Endometrial microvascular endothelial cells (primary cell): ENCODE data around the gene ITGB2. TPM values are rescaled to one million over a fixed set of nuclear protein-coding genes. Genes with fewer than 3 reads are reported as not detected.
"Not testable (repeated sequence)": the region's sequence is repeated elsewhere in the genome, so short reads cannot be mapped to it uniquely, and the experiment has no call there.

ENCODE experiments used
- in situ Hi-C: cut with HindIII; loops from 2 replicates; pipeline ENCODE4 v1.10.0; 2017; ENCODE audit warnings: low sequenced_read_pairs, low pct_unique_long_range_greater_than_20kb; ENCODE audit errors: inconsistent ontology term
- total RNA-seq: library from RNA; depleted of rRNA; stranded (reverse); fragments of >200 nt; gene quantifications from one replicate; pipeline ENCODE4 v1.2.3, GENCODE V29; 2015; ENCODE audit errors: inconsistent ontology term

The ITGB2 gene
- total RNA-seq, 1 donor from 2014 or later = not detected

DNA sequence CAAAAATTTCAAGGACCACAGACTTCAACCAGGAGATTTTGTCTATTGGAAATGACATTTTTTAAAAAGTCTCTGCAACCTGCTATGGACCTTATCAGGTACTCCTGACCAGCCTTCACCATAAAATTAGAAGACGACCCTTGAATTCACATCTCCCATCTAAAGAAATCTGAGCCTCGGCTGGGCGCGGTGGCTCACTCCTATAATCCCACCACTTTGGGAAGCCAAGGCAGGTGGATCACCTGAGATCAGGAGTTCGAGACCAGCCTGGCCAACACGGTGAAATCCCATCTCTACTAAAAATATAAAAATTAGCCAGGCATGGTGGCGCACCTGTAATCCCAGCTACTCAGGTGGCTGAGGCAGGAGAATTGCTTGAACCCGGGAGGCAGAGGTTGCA is 41.5 kb downstream of the ITGB2 start:
- in situ Hi-C loops = not testable (repeated sequence)

DNA sequence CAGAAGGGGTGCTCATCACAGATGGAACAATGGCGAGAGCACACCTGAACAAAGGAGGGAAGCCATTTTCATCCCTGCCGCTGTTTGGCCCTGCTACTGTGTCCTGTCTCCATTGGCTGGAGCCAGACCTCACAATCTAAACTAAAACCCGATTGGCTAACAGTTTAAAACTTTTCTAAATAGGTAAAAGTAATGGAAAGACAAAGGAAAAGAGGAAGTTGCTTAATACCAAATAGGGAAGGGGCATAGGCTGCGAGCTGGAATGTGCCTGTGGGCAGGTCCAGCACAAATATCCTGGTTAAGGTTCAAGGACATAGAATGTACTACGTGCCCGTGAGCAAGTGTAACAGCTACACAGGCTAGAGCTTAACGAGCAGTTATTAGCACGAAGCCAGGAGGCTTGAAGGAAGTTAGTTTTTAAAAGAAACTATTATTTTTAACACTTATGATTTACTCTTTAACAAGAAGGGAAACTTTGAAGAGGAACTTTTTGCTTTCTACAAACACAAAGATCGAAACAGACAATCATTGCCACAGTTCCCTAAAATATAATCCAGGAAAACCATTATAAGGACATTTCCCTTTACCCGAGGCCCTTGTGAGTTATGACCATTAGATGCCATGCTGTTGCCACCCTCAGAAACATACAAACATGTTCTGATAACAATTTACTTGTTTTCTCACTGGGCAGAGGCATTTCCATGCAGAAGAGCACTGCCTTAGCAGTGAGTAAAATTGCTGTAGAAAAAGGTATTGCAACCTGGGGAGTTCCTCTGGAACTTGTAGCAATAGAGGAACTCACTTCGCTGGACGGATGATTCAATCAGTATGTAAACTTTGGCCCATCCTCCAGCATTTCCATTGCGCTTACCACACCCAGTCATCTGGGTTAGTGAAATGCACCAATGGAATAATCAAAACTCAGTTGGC is 42.4 kb downstream of the ITGB2 start:
- in situ Hi-C loops = no loop called here

DNA sequence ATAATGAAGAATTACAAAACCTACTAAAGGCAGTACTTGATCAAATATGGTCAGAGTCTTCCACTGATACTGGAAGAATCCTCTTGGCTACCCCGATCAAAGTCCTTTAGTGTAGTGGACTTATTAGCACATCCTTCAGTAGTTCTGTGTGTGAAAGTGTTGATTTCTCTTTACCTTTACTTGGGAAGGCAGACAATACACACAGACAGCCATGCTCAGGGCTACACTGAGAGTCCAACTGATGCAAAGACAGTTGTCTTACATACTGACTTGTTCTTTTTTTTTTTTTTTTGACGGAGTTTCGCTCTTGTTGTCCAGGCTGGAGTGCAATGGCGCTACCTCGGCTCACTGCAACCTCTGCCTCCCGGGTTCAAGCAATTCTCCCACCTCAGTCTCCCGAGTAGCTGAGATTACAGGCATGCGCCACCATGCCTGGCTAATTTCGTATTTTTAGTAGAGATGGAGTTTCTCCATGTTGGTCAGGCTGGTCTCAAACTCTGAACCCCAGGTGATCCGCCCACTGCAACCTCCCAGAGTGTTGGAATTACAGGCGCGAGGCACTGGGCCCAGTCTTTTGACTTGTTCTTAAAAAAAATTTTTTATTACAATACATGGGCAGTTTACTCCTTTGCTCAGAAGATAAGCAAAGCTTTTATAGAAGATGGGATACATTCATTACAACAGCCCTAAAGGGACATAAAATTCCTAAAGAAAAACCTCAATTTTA is 43.7 kb downstream of the ITGB2 start:
- in situ Hi-C loops = no loop called here

DNA sequence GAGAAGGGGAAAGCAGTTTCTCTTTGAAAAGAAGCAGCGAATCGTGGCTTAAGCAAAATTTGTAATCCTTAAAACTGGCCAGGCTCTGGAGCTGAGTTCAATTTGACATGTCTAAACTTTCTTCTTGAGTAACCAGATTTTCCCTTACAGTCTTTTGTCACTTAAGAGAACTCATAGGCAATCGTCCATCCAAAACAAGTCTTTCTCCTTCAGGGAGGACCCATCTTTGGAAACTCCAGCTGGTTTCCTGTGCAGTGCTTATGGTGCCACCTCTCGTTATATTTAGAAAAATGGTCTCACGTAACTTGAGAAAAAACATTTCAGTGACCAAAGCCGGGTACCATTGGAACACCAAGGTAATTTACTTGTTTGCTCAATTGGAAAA is 45.4 kb downstream of the ITGB2 start:
- in situ Hi-C loops = no loop called here

DNA sequence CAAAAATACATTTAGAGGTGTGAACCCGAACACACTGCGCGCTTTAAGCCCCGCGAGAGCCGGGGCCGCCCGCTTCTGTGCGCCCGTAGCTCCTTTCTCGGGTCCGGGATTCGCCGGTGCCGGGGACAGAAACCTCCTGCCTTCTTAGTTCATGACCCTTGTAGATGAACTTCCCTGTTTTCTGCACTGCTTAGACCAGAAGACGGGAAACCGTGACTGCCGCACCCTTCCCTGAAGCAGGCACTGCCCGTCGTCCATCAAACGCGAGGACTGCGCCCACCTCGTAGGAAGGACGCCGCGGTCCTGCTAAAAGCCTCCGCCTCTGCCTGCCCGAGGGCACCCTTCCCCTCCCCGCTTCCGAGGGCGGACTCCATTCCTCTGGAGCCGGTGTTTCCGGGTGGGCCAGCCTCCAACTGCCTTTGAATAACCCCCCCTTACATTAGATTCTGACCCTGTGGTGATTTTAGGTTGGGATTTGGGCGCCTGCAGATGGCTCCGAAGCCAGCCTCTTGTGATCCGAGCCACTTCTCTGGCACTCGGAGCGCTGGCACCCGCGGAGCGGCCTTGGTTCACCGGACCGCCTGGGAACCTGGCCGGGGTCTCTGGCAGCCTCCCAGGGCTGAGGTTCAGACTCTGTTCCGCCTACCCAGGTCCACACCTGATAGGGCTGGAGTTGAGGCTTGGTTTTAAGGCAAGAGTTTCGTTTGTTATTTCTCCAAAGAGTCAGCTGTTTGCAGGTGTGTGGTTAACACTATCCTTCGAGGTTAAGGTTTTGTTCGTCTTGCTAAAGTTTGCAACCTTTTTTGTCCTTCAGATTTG is 46.0 kb downstream of the ITGB2 start:
- in situ Hi-C loops = no loop called here

DNA sequence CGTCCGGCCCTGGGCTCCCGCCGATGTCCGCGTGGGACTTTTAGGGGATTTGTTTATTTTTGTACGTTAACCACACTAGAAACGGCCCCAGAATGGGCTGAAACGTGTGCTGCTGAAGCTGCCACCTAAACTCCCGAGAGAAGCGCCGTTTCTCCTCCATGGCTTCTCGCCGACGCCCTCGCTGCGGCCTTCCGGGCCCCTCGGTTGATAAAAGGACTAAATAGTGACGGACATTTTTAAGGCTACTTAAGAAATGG is 46.5 kb downstream of the ITGB2 start:
- in situ Hi-C loops = no loop called here

DNA sequence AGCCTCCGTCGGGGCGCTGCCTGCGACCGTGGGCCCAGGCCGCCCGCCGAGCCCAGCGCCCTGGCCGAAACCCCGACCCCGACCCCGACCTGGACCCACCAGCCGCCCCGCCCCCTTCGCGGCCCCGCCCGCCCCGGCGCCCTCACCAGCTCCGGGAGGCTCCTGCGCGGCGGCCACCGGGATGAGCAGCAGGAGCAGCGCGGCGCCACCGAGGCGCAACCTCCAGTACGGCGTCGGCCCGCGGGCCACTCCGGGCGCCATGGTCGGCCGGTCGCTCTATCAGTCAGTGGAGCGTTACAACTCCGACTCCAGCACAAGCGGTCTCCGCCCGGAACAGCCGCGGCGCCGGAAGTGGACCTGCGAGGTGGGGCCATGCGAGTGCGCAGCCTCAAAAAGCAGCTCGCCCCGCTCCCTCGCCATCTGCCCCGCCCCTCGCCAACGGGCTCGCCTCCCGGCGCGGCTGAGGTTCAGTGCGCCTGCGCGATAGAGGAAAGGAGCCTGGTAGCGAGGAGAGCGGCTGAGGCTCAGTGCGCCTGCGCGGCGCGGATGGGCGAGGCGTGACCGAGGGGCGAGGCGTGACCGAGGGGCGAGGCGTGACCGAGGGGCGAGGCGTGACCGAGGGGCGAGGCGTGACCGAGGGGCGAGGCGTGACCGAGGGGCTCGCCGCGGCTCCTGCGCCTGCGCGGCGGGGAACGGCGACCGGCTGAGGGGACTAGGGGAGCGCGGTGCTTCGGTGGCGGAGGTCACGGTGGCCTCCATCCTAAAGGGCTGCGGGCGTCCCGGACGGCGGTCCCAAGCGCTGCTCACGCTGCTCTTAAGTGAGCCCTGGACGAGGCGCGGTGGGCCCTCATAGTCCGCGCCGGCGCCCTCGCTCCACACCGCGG is 47.1 kb downstream of the ITGB2 start, which contains the start of gene PTTG1IP:
TSS of gene PTTG1IP (minus strand) at position 335 of the 884 bp plus-strand sequence. CDS start at position 261, 74 bp downstream.
- in situ Hi-C loops = no loop called here

DNA sequence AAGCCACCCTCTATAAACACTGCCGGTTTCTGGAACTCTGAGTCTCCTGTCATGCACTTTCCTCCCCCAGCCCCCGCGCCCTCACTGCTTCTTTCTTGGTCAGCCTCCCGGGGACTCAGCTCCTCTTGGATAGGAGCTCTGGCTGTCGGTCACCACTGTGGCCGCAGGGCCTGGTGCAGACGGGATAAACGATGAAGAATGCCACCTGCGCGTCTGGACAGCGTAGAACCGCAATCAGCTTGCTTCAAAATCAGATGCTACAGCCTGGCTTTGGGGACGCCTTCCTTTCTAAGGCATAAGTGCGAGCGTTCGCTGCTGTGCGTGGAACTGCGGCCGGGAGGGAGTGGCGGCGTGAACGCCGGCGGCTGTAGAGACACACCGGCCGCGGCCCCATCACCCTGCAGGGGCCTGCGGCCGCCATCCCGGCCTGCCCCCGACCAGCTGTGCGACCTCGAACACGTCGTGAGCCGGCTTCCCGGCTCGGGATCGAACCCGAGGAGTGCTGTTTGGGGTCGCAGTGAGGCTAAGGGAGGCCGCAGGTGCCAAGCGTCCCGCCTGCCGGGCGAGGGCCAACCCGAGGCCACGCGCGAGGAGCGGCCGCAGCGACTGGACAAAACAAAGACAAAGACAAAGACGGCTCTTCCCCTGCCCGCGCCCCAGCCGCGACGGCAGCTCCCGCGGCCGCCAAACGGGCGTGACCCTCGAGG is 47.9 kb downstream of the ITGB2 start:
- in situ Hi-C loops = no loop called here

DNA sequence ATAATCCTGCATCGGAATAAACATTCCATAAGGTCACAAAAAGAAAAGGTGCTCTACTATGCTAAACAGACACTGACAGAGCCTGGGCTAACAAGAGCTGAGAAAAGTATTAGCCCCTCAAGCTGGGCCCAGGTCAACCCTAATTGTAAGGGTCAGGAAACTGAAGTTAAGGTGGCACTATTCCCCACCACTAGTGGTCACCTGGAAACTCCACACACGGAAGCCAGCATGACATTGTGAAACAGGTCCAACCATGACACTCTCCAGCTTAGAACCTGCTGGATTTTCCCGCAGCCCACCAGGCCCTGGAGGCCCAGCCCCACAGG is 48.4 kb downstream of the ITGB2 start:
- in situ Hi-C loops = no loop called here

DNA sequence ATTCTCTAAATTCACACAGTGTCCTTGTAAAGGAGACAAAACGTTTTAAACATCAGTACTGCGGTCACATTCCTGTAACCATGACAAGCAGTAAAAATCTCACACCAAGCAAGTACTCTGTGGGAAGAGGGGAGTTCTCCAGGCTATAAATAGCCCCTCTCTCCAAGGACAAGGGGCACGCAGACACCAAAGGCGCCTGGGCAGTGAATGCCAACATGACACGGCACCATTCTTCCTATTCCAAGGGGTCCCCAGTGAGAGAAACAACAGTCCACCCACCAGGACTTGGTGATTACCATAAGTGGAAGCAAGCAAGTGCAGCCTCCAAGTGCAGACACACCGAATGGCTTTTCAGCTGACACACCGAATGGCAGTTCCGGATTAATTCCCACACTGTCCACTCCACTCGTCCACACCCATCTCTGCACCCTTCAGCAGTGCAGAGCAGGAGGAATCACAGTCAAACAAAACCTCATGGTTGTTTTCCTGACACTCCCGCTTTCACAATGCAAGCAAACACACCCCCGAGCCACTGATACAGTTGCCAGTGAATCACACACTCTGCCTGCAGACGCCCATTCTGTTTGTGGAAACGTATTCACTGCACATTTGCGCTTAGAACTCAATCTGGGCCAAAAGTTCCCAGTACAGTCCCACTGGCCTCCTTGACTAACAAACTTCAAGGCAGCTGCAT is 49.0 kb downstream of the ITGB2 start:
- in situ Hi-C loops = no loop called here

DNA sequence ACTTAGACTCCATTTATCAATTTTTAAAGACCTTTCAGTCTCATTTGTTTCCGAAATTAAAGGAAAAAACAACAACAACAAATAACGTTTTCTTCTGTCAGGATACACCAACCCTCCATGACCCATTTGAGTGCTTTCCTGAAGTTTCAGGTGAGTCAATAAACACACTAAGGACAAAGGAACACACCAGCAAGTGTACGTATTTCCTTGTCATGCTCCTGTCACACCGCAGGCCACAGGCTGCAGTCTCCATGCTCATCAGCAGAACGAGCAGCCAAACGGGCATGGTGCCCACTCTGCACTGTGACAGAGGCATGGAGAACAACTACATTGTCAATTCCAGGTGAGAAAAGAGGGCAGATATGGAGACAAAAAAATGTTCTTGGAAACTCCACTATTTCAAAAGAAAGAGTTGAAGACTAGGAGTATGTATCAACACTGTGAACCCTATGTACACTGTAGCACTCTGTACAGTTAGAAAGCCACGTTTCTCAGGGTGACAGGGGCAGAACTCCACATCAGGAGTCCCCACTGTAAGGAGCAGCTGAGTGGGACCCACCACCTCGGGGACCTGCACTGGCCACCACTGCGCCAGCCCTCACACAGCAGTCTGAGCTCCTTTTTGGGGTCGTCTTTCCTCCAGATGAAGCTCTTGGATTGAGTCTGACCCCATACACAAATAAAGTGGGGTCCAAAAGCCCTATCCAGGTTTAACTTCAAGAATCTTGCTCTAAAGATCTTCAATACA is 49.8 kb downstream of the ITGB2 start:
- in situ Hi-C loops = no loop called here

DNA sequence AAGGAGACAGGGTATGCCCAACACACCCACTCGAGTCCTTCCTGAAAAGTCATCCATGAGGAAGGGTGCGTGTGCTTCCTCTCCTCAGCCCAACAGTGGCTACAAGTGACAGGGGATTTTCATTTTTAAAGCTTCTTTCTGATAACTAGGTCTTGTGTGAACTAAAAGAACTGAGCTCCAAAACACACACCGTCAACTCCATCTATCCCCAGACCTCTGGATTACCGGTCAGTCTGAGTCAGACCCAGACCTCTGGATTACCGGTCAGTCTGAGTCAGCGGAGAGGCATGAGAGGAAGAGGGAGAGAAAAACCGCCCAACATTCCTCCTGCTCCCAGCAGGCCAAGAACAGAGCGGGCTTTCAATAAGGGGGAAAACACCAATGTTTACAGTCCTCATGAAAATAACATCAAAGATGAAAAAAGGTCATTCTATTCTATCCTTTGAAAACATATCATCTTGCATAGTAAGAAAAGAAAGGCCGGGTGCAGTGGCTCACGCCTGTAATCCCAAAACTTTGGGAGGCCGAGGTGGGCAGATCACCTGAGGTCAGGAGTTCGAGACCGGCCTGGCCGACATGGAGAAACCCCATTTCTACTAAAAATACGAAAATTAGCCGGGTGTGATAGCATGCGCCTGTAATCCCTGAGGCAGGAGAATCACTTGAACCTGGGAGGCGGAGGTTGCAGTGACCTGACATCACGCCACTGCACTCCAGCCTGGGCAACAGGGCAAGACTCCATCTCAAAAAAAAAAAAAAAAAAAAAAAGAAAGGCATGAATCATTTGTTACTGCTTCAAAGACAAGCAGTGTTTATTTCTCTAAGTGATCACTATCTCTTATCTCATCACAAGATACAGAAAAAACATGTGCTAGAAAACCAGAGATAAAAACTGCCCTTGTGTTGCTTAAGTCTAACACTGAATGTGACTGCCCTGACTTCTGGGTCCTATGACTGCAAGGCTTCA is 50.6 kb downstream of the ITGB2 start:
- in situ Hi-C loops = no loop called here

DNA sequence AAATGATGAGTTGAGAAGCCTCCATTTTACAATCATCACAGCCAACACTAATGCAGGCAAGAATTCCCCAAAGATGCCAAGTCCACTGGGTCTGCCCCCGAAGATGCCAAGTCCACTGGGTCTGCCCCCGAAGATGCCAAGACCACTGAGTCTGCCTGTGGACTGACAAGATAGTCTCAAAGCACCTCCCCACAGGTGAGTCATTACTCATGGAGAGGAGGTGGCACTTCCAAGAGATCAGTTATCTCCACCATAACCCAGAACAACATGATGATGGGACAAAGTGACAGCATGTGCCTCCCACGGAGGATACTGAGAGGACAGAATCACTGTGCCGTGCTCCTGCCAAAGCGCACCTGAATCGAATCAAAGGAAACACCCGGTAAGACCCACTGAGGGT is 52.0 kb downstream of the ITGB2 start:
- in situ Hi-C loops = no loop called here

DNA sequence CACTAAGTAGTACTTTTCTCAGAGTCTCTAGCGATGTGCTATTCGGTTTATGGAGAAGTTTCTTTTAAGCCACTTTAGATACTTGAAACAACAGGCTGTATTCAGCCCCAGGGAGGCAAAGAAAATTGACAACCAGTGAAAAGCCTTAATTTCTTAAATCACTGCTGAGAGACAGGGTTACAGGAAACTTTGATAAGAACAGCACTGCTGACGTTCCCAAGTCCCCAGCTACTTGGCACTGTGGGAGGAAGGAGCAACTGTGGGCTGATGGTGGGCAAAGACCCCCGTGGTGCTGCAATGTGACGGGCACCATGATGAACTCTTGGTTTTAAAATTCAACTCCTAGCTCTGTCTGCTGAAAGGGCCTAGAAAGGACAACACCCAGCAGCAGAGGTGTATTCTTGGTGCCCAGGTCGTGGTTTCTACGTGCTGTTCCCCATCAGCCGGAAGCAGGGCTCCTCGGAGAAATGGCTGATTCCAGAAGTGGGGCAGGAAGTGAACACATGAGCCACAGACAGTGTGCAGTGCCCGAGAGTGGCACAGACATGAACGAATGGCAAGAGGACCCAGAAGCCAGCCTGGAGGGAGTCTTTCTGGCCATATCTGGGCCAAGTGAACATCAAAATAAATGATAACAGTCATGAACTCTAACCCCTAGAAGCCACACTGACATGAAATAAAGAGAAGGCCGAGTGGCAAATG is 52.5 kb downstream of the ITGB2 start:
- in situ Hi-C loops = no loop called here

DNA sequence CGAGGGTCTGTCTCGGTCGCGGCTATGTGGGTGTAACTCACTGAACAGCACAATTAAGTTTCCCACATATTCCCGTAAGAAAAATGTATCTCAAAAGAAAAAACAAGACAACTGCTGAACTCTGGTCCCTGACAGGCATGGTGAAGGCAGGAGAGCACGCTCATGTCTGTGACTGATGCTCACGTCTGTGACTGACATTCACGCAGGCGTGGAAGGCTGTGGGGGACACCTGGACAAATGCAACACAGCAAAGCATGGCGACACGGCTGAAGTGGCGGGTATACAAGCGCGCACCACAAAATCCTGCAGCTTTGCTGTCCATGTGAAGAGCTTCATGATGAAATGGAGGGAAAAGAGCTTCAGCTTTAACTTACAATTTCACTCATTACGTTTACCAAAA is 53.2 kb downstream of the ITGB2 start:
- in situ Hi-C loops = no loop called here
